AG09309 (cell line): ENCODE measurements around the gene MEF2C.

Experiments
- DNase-seq: peaks from one replicate; pipeline ENCODE4 v3.0.0-alpha.2; 2010; ENCODE audit warnings: low read depth
- H3K4me3 ChIP-seq: 2 replicates; pipeline ENCODE4 v1.5.1; 2011; ENCODE audit warnings: mild to moderate bottlenecking, low read depth, low read length, moderate library complexity; ENCODE audit not compliant: control insufficient read depth
- CTCF ChIP-seq: IDR thresholded peaks from 2 replicates; pipeline ENCODE4 v1.5.1; 2011; ENCODE audit warnings: mild to moderate bottlenecking, low read depth, low read length, inconsistent platforms; ENCODE audit not compliant: insufficient read depth, control insufficient read depth; ENCODE audit errors: missing control alignments

The MEF2C gene

DNA sequence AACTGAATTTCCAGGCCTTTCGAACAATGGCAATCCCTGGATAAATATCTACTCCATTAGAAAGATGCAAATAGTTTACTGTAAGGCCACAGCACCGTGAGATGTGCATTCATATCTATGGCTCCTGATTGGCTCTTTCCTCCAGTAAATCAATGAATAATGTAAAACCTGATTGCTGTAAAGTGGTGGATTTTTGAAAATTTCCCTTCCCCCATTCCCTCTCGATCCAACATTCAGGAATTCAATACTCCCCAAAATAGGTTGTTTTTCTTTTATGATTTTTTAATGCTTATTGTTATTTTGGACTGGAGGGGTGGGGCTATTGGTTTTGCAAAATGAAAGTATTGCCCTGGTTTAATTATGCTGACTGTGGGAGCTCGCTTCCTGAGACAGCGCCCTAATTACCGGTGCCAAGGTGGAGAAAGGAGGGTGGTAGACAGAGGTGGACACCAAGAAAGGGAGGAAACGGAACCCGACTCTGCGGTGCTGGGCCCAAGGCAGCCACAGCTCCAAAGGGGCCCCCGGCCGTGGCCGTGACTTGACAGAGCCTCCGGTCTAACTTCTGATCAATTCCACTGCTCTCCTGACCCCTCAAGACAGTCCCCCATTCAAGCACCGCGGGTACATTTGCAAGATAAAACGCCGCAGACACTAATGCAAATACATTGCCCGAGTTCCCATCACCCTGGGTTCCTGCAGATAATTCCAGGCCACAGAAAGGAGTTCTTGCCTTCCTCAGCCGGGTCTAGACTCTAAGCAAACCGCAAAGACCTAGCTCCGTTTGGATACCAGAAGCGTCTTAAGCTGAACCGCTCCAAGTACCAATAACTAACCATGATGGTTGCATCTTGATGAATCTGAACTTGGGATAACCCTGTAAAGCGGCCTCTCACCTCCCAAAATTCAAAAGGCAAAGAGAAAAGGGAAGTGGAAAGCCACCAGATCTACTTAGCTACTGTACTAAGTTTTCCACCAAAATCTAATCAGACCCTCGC lies 211.2 kb downstream of the MEF2C start:
- no peak overlapping the region for H3K4me3 ChIP-seq
- DNase-seq, result no peak
- TF ChIP-seq CTCF, result no peak

- no peak overlapping the region for H3K4me3 ChIP-seq
- TF ChIP-seq CTCF, result no peak
- DNase-seq, result no peak
Measured at GRCh38 chr5:88671106-88671504, 211.9 kb downstream of the MEF2C start.

- H3K4me3 ChIP-seq, result no peak overlapping the region
- TF ChIP-seq CTCF, result no peak
- DNase-seq, result no peak
Measured at GRCh38 chr5:88670461-88670860, 212.5 kb downstream of the MEF2C start.

DNA sequence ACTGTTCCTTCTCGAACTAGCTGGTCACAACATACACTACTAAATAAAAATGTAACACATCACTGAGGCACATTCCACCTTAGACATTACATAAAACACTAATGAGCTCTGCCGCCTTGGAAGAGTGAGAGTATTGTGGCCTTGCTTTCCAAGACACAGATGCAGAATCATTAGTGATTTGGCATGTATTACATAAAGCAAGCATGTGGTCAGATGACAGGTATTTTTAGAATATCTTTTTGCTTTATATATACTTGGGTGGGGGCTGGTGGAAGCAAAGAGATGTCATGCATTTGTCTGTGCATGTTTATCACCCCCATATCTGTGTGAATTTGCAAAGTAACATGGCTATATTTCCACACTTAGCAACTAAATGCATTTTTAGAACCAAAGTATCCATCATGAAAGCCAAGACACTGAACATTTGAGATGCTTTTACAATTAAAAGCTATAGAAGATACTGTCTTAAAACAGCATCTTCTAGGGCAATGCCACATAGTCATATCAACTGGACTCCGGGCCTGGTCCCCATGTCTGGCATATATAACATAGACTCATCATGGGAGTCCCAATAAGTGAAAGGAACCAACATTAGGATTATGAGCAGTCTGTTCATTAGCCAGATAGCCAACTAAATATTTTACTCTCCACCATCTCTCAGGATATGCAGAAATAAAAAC lies 213.5 kb downstream of the MEF2C start:
- no peak for DNase-seq
- no peak overlapping the region for H3K4me3 ChIP-seq
- no peak for TF ChIP-seq CTCF

GRCh38 chr5:88667496-88668201 lies 215.3 kb downstream of the MEF2C start:
- no peak overlapping the region for H3K4me3 ChIP-seq
- no peak for DNase-seq
- no peak for TF ChIP-seq CTCF
